ENCODE data around the gene SPATA2.

Gene SPATA2

DNA sequence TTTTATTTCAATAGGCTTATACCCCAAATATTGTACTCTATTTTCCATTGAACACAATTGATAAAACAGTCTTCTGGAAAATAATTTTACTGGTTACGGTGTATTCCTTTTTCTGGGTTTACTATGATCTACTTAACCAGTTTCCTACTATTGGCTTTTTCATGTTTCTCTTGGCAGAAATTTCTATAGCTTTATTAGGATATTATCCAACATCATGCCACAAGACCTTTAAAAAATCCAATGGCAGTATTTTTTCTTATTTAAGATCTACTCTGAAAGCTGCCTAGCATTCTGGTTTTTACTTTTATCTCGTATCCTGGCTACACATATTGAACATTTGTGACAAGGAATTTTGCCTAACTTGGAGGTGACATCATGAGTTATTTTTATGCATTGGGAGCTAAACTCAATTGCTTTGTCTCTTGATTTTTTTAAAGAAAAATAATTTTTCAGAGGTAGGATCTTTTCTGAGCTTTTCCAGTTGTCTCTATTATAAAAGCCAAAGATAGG is 57.2 kb downstream of the SPATA2 start:
- DNase-seq (ENCODE audit: low spot score): no peak

DNA sequence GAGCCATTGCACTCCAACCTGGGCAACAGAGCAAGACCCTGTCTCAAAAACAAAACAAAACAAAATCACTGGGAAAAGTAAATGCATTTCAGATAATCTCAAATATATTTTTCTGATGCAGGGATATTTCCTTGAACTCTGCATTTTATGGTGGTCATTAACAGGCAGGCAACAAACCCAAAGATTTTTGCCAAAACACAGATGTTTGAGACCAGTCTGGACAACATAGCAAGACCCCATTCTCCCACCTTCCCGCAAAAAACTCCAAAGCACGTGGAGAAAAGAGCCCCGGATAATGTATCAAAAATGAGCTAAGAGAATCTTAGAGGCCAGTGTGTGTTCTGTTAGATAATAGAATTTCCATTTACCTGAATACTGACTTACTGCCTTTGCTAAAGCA is 58.4 kb downstream of the SPATA2 start:
- no peak for DNase-seq (ENCODE audit: low spot score)

DNA sequence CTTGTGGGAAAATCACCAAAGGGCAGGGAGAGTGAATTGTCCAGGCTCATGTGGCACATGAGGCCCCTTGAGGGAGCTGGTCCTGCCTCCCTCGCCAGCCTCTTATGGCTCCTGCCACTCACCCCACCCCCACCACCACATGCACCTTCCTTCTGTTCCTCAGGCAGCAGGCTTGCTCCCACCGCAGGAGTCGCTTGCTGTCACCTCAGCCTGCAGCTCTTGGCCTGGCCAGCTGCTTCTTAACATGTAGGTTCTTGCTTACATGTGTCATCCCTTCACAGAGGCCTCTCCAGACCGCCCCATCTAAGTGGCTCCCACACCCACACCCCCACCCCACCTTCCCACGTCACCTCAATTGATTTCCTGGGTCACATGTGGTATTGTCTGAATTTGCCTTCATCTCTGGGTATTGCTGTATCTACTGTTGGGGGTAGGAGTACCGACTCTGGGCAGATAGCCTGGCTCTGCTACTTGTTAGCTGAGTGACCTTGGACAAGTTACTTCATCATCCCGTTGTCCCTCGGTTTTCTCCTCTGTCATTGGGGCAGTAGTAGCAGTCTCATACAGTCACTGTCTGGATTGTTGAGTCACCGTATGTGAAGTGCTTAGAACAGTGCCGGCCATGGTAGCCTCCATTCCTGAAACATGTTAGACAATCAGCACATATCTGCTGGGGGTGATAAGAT is 61.0 kb downstream of the SPATA2 start:
- DNase-seq (ENCODE audit: low spot score): no peak

DNA sequence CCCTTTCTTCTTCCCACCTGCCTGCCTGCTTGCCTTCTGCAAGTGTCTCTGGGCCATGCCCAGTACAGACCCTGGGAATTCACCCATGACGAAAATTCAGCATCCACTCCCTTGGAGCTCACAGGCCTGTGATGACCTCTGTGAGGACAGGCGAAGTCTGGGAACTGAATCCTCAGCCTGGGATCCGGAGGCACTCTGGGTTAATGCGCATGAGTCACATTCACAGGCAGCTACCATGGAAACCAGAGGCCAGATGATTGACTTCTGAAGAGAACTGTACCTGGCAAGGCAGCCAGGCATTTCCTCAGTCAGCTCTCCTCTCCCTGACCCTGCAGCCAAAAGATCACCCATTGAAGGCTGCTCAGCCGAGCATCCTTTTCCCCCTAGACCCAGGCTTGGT is 61.7 kb downstream of the SPATA2 start:
- no peak for DNase-seq (ENCODE audit: low spot score)

Data from hematopoietic multipotent progenitor cell treated with erythropoietin and hydrocortisone succinate and interleukin-3 and kit ligand, for 17 days (in vitro differentiated cells).